HG02973 (cell line): ENCODE results near the gene GRIN3B.
"Not testable (repeated sequence)": the region's sequence is repeated elsewhere in the genome, so short reads cannot be mapped to it uniquely, and the experiment has no call there.

Experiments
- ATAC-seq: cut with Tn5 transposase; IDR thresholded peaks from one replicate; pipeline ENCODE4 v1.9.1; 2021; ENCODE audit warnings: moderate library complexity; ENCODE audit not compliant: unreplicated experiment

GRIN3B gene, protein sequence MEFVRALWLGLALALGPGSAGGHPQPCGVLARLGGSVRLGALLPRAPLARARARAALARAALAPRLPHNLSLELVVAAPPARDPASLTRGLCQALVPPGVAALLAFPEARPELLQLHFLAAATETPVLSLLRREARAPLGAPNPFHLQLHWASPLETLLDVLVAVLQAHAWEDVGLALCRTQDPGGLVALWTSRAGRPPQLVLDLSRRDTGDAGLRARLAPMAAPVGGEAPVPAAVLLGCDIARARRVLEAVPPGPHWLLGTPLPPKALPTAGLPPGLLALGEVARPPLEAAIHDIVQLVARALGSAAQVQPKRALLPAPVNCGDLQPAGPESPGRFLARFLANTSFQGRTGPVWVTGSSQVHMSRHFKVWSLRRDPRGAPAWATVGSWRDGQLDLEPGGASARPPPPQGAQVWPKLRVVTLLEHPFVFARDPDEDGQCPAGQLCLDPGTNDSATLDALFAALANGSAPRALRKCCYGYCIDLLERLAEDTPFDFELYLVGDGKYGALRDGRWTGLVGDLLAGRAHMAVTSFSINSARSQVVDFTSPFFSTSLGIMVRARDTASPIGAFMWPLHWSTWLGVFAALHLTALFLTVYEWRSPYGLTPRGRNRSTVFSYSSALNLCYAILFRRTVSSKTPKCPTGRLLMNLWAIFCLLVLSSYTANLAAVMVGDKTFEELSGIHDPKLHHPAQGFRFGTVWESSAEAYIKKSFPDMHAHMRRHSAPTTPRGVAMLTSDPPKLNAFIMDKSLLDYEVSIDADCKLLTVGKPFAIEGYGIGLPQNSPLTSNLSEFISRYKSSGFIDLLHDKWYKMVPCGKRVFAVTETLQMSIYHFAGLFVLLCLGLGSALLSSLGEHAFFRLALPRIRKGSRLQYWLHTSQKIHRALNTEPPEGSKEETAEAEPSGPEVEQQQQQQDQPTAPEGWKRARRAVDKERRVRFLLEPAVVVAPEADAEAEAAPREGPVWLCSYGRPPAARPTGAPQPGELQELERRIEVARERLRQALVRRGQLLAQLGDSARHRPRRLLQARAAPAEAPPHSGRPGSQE

DNA sequence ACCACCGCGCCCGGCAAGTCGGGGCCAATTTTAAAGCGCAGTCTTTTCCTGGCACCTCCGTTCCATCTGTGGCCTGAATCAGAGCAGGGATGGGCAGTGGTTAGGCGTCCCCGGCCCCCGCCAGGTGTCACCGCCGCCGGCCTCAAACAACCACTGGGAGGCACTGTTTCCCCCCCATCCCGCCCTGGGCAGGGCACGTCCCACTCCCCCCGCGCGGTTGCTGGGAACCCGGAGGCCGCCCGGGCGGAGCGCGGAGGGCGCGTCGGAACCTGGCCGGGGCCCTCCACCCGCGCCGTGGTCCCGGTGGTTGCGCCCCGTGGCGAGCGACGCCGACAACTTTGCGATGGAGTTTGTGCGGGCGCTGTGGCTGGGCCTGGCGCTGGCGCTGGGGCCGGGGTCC lies at the start of gene GRIN3B:
TSS of gene GRIN3B (plus strand) at position 325 of the 400 bp plus-strand sequence. CDS start at position 344, 19 bp downstream.
- no peak for ATAC-seq

DNA sequence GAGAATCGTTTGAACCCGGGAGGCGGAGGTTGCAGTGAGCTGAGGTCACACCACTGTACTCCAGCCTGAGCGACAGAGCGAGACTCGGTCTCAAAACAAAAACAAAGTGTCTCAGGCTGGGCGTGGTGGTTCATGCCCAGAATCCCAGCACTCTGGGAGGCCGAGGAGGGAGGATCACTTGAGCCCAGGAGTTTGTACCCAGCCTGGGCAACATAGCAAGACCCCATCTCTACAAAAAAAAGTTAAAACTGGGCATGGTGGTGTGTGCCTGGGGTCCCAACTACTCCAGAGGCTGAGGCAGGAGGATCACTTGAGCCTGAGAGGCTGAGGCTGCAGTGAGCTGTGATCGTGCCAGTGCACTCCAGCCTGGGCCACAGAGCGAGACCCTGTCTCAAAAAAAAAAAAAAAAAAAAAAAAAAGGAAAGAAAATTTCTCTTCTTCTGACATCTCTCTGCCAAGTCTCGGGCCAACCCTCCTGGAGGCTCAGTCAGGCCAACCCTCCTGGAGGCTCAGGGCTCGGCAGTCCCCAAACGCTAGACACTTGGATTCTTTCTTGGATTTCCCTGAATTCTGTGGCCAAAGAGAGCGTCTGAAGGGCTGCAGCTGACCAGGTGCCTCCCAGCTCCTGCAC lies 48.1 kb upstream of the GRIN3B start:
- no peak for ATAC-seq

DNA sequence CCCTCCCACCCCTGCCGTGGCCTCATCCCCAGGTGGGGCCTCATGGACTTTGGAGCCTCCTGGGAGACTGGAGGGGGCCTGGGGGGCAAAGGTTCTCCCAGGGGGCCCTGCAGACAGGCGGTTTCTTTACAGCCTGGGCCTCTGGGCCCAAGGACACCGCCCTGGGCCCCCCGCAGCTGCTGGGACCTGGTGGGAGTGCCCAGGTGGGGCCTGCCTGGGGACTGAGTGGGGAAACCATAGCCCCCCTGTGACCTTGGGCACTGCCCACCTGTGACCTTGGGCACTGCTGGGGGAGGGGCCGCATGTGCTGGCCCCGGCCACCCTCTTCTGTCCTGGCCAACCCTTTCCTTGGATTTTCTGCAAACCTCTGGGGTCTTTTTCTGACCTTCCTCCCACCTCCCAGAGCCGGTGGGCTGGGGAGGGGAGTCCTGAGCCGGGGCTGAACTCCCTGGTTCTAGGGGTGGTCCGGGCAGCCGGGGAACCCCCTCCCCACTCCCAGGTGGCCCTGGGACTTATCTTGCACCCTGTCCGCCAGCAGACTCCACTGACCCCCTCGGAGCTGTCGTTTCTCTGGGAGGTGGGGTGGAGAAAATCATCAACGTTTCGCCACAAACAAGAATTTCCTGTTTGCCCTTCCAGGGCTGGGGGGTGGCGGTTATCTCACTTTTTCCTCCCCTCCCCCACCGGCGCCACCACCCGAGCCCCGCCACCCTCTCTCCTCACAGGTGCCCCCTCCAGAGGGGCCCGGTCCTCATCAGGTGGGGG lies 47.4 kb upstream of the GRIN3B start:
- no peak for ATAC-seq

DNA sequence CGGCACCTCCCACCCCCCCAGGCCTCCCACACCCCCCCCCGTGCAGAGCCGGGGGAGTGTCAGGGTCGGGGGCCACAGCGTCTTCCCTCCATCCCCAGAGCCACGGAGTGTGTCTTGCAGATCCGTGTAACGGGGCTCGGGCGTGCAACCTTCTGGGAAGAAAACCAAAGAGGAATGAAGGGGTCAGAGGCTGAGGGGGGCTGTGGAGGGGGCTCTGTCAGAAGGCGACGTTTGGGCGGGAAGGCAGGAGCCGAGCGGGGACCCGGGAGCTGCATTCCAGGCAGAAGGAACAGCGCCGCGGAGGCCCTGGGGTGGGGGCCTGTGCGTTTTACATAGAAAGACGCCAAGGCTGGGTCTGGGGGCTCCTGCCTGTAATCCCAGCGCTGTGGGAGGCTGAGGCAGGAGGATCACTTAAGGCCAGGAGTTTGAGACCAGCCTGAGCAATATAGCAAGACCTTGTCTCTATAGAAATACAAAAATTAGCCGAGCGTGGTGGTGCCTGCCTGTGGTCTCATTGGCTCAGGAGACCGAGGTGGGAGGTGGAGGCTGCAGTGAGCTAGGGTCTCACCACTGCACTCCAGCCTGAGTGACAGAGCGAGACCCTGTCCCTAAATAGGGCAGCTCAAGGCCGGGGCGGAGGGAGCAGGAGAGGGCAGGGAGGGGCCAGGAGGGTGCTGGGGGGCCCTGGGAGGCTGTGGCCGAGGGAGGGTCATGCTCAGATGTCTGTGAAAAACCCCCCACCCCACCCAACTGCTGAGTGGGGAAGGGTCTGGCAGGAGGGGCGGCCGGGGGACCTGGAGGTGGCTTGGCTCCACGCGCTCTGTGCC lies 46.6 kb upstream of the GRIN3B start:
- ATAC-seq, result no peak

DNA sequence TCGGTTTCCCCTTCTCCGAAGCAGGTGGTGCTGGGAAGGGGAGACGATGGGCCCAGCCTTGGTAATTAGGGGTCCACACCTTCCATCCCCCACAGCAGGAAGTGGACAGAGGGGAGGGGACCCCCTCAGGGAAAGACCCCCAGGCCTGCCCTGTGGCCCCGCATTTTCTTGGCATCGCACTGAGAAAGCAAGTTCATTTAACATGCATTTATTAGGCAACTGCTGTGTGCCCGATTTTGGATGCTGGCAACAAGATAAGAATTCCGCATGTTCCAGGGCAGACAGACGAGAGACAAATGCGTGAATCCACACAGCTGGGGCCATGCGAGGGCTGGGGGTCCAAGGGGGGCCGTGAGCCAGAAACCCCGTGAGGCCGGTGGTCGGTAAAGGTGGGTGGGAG lies 45.9 kb upstream of the GRIN3B start:
- no peak for ATAC-seq

DNA sequence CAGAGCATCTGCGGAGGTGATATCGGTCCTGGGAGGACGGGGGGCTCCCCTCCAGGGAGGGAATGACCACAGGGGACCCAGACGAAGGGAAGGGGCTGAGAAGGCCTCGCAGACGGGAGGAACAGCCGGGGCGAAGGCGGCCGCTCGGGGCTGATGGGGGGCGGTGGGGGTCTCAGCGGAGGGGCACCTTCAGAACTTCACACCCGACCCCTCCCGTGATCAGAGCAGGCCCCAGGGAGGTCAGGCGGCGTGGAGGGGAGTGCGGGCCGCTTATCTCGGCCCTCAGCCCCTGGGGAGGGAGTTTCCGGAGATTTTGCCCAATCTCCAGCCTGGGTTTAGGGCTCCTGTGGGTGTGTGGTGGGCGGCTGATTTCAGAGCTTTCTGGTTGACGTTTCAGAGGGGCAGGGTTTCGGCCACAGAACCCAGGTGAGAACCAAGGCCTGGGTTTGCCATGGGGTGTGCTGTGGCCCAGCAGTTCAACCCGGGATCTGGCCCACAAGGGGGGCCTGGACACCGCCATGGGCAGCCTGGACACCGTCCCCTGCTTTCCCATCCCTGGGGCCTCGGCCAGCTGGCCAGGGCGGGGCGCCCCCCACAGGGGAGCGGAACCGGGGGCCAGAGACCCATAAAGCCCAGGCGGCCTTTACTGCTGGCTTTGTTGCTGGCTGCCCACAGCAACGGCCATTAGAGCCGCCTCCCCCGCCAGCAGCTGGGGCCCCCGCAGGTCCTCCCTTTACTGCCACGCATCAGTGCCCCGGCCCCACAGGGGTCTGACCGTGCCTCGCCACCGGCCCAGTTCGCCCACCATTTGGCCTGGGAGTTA lies 45.3 kb upstream of the GRIN3B start:
- no peak for ATAC-seq

DNA sequence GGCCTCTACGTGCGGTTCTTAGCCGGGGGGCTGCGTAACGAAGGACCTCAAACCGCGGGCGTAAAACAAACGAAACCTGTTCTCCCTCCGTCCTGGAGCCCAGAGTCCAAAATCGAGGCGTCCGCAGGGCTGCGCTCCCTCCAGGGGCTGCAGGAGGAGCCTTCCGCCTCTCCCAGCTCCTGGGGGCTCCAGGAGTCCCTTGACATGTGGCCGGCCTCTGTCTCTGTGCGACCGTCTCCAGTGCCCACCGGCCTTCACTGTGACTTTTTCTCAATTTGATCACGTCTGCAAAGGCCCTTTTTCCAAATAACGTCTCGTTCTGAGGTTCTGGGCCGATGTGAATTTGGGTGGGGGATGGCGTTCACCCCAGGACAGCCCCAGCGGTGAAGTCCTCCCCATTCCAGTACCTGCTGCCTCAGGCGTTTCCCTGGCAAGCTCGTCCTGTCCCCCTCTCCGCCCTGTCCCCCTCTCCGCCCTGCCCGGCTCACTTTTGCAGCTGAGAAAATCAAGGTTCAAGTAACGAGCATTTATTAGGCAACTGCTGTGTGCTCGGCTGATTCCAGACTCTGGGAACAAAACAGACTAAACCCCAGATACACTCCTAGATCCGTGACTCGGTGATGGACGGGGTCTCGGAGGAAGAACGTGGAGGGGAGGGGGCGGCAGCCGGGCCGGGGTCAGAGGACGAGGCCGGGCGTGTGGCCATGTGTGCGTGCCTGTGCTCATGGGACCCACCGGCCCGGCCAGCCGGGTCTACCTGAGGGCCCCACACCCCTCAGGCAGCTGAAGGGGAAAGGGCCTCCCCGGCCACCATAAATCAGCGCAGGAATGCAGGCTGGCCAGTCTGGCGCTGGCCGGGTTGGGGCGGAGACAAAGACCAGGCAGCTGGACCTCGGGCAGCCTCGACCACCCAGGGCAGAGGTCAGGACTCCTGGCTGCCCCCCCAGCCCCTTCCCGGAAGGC lies 44.1 kb upstream of the GRIN3B start:
- ATAC-seq, result no peak

DNA sequence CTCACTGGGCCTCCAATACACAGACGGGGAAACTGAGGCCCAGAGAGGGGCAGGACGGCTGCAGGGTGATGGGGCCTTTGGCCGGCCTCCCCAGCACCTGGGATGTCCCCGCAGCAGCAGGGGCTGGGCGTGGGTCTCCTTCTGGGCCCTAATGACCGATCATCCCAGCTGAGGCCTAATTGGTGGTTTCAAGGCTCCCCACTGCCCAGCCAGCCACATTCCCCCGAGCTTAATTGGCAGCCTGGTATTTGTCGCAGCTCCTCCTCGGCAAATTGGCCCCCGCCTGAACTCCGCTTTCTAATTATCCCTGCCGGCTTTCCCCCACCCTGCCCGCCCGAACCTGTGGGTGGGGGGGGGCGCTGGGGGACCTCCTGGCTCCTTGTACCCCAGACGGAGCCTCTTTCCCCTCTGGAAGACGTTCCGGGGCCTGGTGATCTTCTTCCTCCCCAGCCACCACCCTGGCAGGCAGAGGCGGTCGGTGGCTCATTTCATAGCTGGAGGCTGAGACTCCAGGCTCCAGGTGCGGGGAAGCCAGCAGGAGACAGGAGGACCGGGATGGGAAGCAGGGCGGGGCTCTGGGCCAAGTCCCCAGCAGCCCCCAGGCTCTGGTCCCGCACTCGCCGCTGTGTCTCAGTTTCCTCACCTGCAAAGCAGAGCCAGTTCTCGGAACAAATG lies 43.3 kb upstream of the GRIN3B start:
- ATAC-seq, result no peak

DNA sequence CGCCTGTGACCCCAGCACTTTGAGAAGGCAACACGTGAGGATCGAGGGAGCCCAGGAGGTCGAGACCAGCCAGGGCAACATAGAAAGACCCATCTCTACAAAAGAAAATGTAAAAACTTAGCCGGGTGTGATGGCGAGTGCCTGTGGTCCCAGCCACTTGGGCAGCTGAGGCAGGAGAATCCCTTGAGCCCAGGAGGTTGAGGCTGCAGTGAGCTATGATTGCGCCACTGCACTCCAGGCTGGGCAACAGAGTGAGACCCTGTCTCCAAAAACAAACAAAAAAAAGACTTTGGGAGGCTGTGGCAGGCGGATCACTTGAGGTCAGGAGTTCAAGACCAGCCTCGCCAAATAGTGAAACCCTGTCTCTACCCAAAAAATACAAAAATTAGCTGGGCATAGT lies 42.6 kb upstream of the GRIN3B start:
- ATAC-seq, result not testable (repeated sequence)

DNA sequence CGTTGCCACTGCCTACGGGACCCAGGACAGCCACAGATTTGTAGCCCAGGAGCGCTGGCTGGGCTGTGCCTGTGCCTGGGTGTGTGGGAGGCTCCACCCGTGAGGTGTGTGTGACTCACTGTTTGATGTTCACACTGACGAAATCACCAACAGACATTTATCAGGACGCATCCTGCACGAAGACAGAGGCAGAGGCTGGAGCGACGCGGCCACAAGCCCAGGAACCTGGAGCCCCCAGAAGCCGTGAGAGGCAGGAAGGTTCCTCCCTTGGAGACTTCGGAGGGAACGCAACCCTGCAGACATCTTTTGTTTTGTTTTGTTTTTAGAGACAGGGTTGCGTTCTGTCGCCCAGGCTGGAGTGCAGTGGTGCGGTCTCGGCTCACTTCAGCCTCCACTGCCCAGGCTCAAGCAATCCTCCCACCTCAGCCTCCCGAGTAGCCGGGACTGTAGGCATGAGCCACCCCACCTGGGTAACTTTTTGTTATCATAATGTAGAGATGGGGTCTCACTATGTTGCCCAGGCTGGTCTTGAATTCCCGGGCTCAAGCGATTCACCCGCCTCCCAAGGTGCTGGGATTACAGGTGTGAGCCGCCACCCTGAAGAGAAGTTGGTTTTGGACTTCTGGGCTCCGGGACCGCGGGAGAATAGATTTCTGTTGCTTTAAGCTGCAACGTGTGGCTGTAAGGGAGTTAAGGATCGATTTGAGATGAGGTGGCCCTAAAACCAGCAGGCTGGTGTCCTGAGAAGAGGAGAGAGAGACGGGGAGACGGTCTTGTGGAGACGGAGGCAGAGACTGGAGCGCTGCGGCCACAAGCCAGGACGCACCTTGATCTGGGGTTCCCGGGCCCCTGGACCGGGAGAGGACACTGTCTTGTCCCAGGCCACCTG lies 41.0 kb upstream of the GRIN3B start:
- no peak for ATAC-seq

DNA sequence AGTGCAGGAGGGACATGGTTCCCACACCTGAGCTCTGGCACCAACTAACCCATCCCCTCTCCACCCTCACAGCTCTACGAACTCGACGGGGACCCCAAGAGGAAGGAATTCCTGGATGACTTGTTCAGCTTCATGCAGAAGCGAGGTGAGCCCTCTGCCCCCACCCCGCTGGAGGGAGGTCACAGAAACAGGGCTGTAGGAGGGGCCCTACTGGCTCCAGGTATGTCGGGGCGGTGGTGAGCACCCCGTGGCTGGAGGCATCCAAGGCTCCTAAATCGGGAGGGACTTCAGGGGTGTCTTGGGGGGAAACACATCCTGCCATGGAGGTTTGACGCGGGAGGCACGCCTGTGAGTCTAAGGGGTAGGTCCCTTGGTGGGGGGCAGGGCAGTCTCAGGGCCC lies 40.2 kb upstream of the GRIN3B start:
- ATAC-seq, result no peak

DNA sequence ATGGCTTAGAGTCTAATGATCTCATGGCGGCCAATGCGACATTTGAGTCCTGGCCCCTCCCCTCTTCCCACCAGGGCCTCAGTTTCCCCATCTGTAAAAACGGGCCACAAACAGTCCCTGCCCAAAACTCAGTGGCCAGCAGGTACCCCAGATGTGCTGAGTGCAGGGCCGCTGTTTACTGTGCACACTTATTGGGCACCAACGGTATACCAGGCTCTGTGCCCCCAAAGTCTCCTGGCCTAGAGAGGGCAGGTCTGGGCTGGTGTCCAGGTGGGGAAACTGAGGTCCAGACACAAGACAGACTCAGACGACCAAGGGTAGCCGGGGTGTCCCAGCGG lies 39.6 kb upstream of the GRIN3B start:
- ATAC-seq, result no peak

DNA sequence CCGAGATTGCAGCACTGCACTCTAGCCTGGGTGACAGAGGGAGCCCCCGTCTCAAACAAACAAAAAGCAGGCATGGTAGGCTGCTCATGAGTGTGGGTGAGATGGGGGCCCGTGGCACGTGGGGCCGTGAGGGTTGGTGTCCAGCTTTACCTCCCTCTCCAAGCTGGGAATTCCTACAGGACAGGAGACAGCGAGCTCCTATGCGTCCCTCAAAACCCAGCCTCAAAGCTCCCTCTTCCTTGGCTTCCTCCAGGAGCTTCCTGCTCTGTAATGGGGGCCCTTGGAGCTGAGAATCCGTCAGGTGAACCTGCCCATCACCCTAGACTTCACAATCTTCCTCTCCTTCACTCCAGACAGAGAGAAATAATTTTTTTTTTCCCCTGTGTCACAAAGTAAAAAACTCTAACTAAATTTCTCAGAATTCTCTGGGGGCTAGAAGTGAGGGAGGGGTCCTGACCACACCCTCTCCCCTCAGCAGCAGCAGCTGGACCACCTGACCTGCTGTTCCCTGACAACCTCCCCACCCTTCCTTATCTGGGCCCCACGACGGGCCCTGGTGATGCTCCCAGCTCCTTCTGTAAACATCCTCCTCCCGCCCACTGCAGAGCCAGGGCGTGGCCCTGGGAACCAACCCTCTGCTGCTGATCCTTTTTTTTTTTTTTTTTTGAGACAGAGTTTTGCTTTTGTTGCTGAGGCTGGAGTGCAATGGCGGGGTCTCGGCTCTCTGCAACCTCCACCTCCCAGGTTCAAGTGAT lies 38.2 kb upstream of the GRIN3B start:
- ATAC-seq, result no peak

DNA sequence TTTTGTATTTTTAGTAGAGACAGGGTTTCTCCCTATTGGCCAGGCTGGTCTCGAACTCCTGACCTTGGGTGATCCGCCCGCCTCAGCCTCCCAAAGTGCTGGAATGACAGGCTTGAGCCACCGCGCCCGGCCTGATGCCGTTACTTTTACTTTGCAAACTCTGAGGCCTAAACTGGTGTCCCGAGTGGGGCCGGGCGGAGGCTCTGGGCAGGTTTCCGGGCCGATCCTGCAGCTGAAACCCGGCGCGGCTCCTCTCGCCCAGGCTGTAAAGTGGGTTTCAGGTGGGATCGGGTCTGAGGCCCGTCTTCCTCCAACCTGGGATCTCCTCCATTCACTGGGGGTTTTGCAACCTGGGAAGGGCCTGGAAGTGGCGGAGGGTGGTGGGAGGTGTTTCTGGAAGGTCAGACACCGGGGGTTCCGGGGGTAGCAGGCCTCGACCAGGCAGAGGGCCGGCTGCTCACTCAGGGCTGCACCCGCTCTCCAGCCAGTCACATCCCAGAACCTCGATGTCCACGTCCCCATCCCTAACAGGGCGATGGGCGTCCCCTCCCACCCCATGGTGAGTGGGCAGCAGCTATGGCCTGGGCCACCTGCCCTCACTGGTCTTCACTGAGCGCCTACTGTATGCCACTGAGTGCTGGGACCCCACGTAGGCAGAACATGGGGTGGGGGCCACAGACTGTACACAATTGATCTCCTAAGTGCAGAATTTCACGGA lies 37.4 kb upstream of the GRIN3B start:
- no peak for ATAC-seq

DNA sequence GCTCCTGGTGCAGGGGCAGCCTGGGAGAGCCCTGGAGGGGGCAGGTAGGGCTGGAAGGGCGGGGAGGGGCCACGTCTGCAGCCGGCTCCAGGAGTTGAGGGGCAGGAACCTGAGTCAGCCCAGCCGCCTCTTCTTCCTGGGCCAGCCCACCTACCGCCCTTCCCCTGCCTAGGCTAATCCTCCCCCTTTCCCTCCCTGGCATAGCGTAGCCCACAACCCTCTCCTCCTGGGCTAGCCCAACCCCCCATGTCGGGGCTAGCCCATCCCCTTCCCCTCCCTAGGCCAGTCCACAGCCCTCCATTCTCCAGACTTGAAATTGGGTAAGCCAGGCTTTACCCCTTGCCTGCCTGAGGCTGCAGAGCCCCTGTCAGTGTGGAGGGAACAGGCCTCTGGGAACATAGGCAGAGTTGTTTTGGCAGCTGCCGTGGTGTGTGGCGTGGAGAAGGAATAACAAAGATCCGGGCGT lies 36.7 kb upstream of the GRIN3B start:
- no peak for ATAC-seq
